Fibroblast of lung (primary cell): ENCODE measurements around the gene CD247. TPM values are rescaled to one million over a fixed set of nuclear protein-coding genes. Genes with fewer than 3 reads are reported as not detected.

Source experiments
- DNase-seq, 2 donors: peaks; one replicate each; pipeline versions ENCODE4 v3.0.0 to v3.0.0-alpha.2; 2010; ENCODE audit warnings: low read depth in 2 of 2
- H2AFZ ChIP-seq: 2 replicates; pipeline ENCODE4 v1.5.1; 2012; ENCODE audit warnings: low read length, control low read depth, inconsistent platforms
- H3K27ac ChIP-seq: 2 replicates; pipeline ENCODE4 v1.5.1; 2011; ENCODE audit warnings: low read length, control low read depth; ENCODE audit not compliant: insufficient read depth
- H3K27me3 ChIP-seq: 2 replicates; pipeline ENCODE4 v1.5.1; 2011; ENCODE audit warnings: mild to moderate bottlenecking, low read length; ENCODE audit not compliant: control insufficient read depth, insufficient read depth
- H3K36me3 ChIP-seq: 2 replicates; pipeline ENCODE4 v1.5.1; 2011; ENCODE audit warnings: low read length; ENCODE audit not compliant: control insufficient read depth, insufficient read depth
- H3K4me1 ChIP-seq: 2 replicates; pipeline ENCODE4 v1.5.1; 2011; ENCODE audit warnings: low read length; ENCODE audit not compliant: control insufficient read depth, insufficient read depth; ENCODE audit errors: extremely low read depth
- H3K4me2 ChIP-seq: 2 replicates; pipeline ENCODE4 v1.5.1; 2011; ENCODE audit warnings: low read length, control low read depth; ENCODE audit not compliant: insufficient read depth; ENCODE audit errors: extremely low read depth
- H3K4me3 ChIP-seq, 4 experiments: fragments of 200-600 bp in 1 of 4; sonication (generic) in 1 of 4; replicated peaks in 1 of 4; 2 replicates each; pipeline ENCODE4 v1.5.1; 2011 to 2016; ENCODE audit warnings: low read length in 4 of 4, low read depth in 3 of 4, mild to moderate bottlenecking in 3 of 4, control low read depth in 2 of 4, inconsistent platforms in 1 of 4, mixed read lengths in 1 of 4; ENCODE audit not compliant: insufficient read depth in 1 of 4; ENCODE audit errors: control extremely low read depth in 1 of 4
- H3K79me2 ChIP-seq: 2 replicates; pipeline ENCODE4 v1.5.1; 2012; ENCODE audit warnings: mild to moderate bottlenecking, low read length, inconsistent platforms; ENCODE audit not compliant: control insufficient read depth, insufficient read depth
- H3K9ac ChIP-seq: 2 replicates; pipeline ENCODE4 v1.5.1; 2011; ENCODE audit warnings: mild to moderate bottlenecking, low read length, control low read depth; ENCODE audit not compliant: insufficient read depth
- H3K9me3 ChIP-seq: 2 replicates; pipeline ENCODE4 v1.5.1; 2012; ENCODE audit warnings: low read depth, low read length; ENCODE audit not compliant: control insufficient read depth, insufficient read depth
- H4K20me1 ChIP-seq: 2 replicates; pipeline ENCODE4 v1.5.1; 2011; ENCODE audit warnings: low read length; ENCODE audit not compliant: control insufficient read depth, insufficient read depth; ENCODE audit errors: extremely low read depth
- CTCF ChIP-seq, 2 donors: IDR thresholded peaks in 1 of 2; conservative IDR thresholded peaks in 1 of 2; 1 replicate in 1 of 2; 2 replicates in 1 of 2; pipeline ENCODE4 v1.5.1; 2011 to 2012; ENCODE audit warnings: low read length in 2 of 2, control low read depth in 1 of 2, inconsistent platforms in 1 of 2, low read depth in 1 of 2, mild to moderate bottlenecking in 1 of 2
- EZH2 ChIP-seq: IDR thresholded peaks from 2 replicates; pipeline ENCODE4 v1.5.1; 2012; ENCODE audit warnings: low read length, control low read depth, mild to moderate bottlenecking; ENCODE audit errors: missing control alignments
- polyA plus RNA-seq, 2 donors: library from polyadenylated mRNA; depleted of rRNA in 1 of 2; stranded (reverse) in 1 of 2; unstranded in 1 of 2; fragments of >200 nt; gene quantifications; 2 replicates each; pipeline ENCODE4 v1.2.1, GENCODE V29; 2011 to 2012; ENCODE audit warnings: missing spikeins in 1 of 2
- total RNA-seq: library from RNA; depleted of rRNA; stranded (reverse); fragments of >200 nt; gene quantifications from 2 replicates; pipeline ENCODE4 v1.2.1, GENCODE V29; 2014

CD247 gene
- total and polyA plus RNA-seq, 2 donors (not counting 1 experiment from before 2014, with no cell fraction given): not detected

GRCh38 chr1:167515461-167515860, 2.9 kb downstream of the CD247 start:
- Histone ChIP-seq H3K4me2 (no peak overlapping the region), H4K20me1 (no peaks in the 10 kb centered on the region)
- DNase-seq: no peak

GRCh38 chr1:167514288-167514687, 4.0 kb downstream of the CD247 start:
- Histone ChIP-seq H2AFZ (no peak overlapping the region), H3K79me2 (no peaks in the 10 kb centered on the region), H3K9ac (no peak overlapping the region), H3K9me3 (no peaks in the 10 kb centered on the region), H3K4me2 (no peak overlapping the region), H3K36me3 (no peaks in the 10 kb centered on the region), H3K27me3 (no peaks in the 10 kb centered on the region), H3K27ac (no peak overlapping the region), H3K4me1 (no peaks in the 10 kb centered on the region), H4K20me1 (no peaks in the 10 kb centered on the region), H3K4me3 (no peak overlapping the region)
- TF ChIP-seq CTCF (conservative IDR thresholded peaks at IDR 0.05 in 1 of 2, IDR thresholded peaks at IDR 0.05 in 1 of 2; ENCODE audit: low read depth in 1 of 2, low read length in 2 of 2) (no peak), EZH2 (no peak)
- no peak for DNase-seq

More at GRCh38 chr1:167515461-167515860, 2.9 kb downstream of the CD247 start:
- TF ChIP-seq CTCF (conservative IDR thresholded peaks at IDR 0.05 in 1 of 2, IDR thresholded peaks at IDR 0.05 in 1 of 2; ENCODE audit: low read depth in 1 of 2, low read length in 2 of 2) (no peak), EZH2 (no peak)
- Histone ChIP-seq H2AFZ (no peak overlapping the region), H3K9me3 (no peaks in the 10 kb centered on the region), H3K4me1 (no peaks in the 10 kb centered on the region), H3K36me3 (no peaks in the 10 kb centered on the region), H3K9ac (no peak overlapping the region), H3K79me2 (no peaks in the 10 kb centered on the region), H3K27ac (no peak overlapping the region), H3K4me3 (no peak overlapping the region), H3K27me3 (no peaks in the 10 kb centered on the region)

- Histone ChIP-seq H3K27ac (no peak overlapping the region), H4K20me1 (no peaks in the 10 kb centered on the region), H3K4me2 (no peak overlapping the region), H3K79me2 (no peaks in the 10 kb centered on the region), H3K4me3 (no peak overlapping the region), H3K36me3 (no peaks in the 10 kb centered on the region), H3K27me3 (no peaks in the 10 kb centered on the region), H3K4me1 (no peaks in the 10 kb centered on the region), H2AFZ (no peak overlapping the region), H3K9ac (no peak overlapping the region), H3K9me3 (no peaks in the 10 kb centered on the region)
- DNase-seq: no peak
- no peak for TF ChIP-seq EZH2
Measured at GRCh38 chr1:167512046-167512654, 6.2 kb downstream of the CD247 start.
